ENCODE measurements around the gene GFER. TPM values are rescaled to one million over a fixed set of nuclear protein-coding genes. Genes with fewer than 3 reads are reported as not detected.

Gene GFER
- total and polyA plus RNA-seq, 4 donors, result 7.4 to 28.4 (median 15.1) TPM

GRCh38 chr16:2001035-2001434 lies 17.0 kb downstream of the GFER start:
- 95% methylated on average over 19 of the region's 19 CpGs for WGBS
- H3K27ac ChIP-seq (ENCODE audit: low read depth in 1 of 2, low read length in 2 of 2), result no peak overlapping the region
- no peaks in the 10 kb centered on the region for H3K27me3 ChIP-seq (ENCODE audit: control insufficient read depth in 4 of 4, insufficient read depth in 4 of 4, low read length in 3 of 4)
- H3K4me1 ChIP-seq (ENCODE audit: control insufficient read depth in 4 of 4, insufficient read depth in 4 of 4, low read length in 3 of 4), result peaks cover 15 to 28% (median 21%) of the 10 kb centered on the region in 4 donors
- H3K9ac ChIP-seq (ENCODE audit: low read depth in 1 of 2, low read length in 2 of 2), result no peak overlapping the region
- H3K9me3 ChIP-seq (ENCODE audit: control insufficient read depth in 4 of 4, low read length in 3 of 4), result no peaks in the 10 kb centered on the region
- no peak overlapping the region for H3K4me3 ChIP-seq (ENCODE audit: low read depth in 1 of 3, low read length in 3 of 3)
- H3K36me3 ChIP-seq (ENCODE audit: control insufficient read depth in 4 of 4, insufficient read depth in 3 of 4, low read depth in 1 of 4, low read length in 3 of 4), result peaks cover 24 to 67% (median 28%) of the 10 kb centered on the region in 4 donors
- no peak for DNase-seq (ENCODE audit: low spot score)
- no peak for TF ChIP-seq GABPA (IDR thresholded peaks at IDR 0.05 in 1 of 2, conservative IDR thresholded peaks at IDR 0.05 in 1 of 2)
- TF ChIP-seq SP1 (IDR thresholded peaks at IDR 0.05), result no peak
- TF ChIP-seq ZBTB33 (IDR thresholded peaks at IDR 0.05), result no peak
- TF ChIP-seq, protein P1, sequence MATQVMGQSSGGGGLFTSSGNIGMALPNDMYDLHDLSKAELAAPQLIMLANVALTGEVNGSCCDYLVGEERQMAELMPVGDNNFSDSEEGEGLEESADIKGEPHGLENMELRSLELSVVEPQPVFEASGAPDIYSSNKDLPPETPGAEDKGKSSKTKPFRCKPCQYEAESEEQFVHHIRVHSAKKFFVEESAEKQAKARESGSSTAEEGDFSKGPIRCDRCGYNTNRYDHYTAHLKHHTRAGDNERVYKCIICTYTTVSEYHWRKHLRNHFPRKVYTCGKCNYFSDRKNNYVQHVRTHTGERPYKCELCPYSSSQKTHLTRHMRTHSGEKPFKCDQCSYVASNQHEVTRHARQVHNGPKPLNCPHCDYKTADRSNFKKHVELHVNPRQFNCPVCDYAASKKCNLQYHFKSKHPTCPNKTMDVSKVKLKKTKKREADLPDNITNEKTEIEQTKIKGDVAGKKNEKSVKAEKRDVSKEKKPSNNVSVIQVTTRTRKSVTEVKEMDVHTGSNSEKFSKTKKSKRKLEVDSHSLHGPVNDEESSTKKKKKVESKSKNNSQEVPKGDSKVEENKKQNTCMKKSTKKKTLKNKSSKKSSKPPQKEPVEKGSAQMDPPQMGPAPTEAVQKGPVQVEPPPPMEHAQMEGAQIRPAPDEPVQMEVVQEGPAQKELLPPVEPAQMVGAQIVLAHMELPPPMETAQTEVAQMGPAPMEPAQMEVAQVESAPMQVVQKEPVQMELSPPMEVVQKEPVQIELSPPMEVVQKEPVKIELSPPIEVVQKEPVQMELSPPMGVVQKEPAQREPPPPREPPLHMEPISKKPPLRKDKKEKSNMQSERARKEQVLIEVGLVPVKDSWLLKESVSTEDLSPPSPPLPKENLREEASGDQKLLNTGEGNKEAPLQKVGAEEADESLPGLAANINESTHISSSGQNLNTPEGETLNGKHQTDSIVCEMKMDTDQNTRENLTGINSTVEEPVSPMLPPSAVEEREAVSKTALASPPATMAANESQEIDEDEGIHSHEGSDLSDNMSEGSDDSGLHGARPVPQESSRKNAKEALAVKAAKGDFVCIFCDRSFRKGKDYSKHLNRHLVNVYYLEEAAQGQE (IDR thresholded peaks at IDR 0.05), result no peak
- no peak for TF ChIP-seq NR2F2 (IDR thresholded peaks at IDR 0.05)
- TF ChIP-seq RXRA (IDR thresholded peaks at IDR 0.05), result no peak
- no peak for TF ChIP-seq FOXA1 (IDR thresholded peaks at IDR 0.05)
- no peak for TF ChIP-seq EGR1 (IDR thresholded peaks at IDR 0.05; ENCODE audit: low read depth in 2 of 2)
- no peak for TF ChIP-seq TAF1 (conservative IDR thresholded peaks at IDR 0.05)
- TF ChIP-seq HNF4A (conservative IDR thresholded peaks at IDR 0.05), result no peak
- no peak for TF ChIP-seq MAX (IDR thresholded peaks at IDR 0.05)
- no peak for TF ChIP-seq RAD21 (IDR thresholded peaks at IDR 0.05)
- no peak for TF ChIP-seq FOXA2 (IDR thresholded peaks at IDR 0.05)
- TF ChIP-seq, protein P2, sequence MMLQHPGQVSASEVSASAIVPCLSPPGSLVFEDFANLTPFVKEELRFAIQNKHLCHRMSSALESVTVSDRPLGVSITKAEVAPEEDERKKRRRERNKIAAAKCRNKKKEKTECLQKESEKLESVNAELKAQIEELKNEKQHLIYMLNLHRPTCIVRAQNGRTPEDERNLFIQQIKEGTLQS (IDR thresholded peaks at IDR 0.05), result no peak
- TF ChIP-seq HNF4G (IDR thresholded peaks at IDR 0.05), result no peak

- Histone ChIP-seq H3K9me3 (ENCODE audit: control insufficient read depth in 4 of 4, low read length in 3 of 4) (no peaks in the 10 kb centered on the region), H3K27me3 (ENCODE audit: control insufficient read depth in 4 of 4, insufficient read depth in 4 of 4, low read length in 3 of 4) (no peaks in the 10 kb centered on the region), H3K4me1 (ENCODE audit: control insufficient read depth in 4 of 4, insufficient read depth in 4 of 4, low read length in 3 of 4) (peaks cover 21 to 34% (median 25%) of the 10 kb centered on the region in 4 donors), H3K27ac (ENCODE audit: low read depth in 1 of 2, low read length in 2 of 2) (no peak overlapping the region), H3K9ac (ENCODE audit: low read depth in 1 of 2, low read length in 2 of 2) (no peak overlapping the region), H3K36me3 (ENCODE audit: control insufficient read depth in 4 of 4, insufficient read depth in 3 of 4, low read depth in 1 of 4, low read length in 3 of 4) (peaks cover 24 to 65% (median 27%) of the 10 kb centered on the region in 4 donors), H3K4me3 (ENCODE audit: low read depth in 1 of 3, low read length in 3 of 3) (no peak overlapping the region)
- 95% methylated on average over 53 of the region's 53 CpGs for WGBS
- no peak for DNase-seq (ENCODE audit: low spot score)
- TF ChIP-seq EGR1 (IDR thresholded peaks at IDR 0.05; ENCODE audit: low read depth in 2 of 2), result no peak
- TF ChIP-seq, protein P1 (IDR thresholded peaks at IDR 0.05), result no peak
- TF ChIP-seq YY1 (IDR thresholded peaks at IDR 0.05), result no peak
- no peak for TF ChIP-seq SP1 (IDR thresholded peaks at IDR 0.05)
- TF ChIP-seq GABPA (IDR thresholded peaks at IDR 0.05 in 1 of 2, conservative IDR thresholded peaks at IDR 0.05 in 1 of 2), result no peak
- TF ChIP-seq RAD21 (IDR thresholded peaks at IDR 0.05), result no peak
- TF ChIP-seq RXRA (IDR thresholded peaks at IDR 0.05), result no peak
- no peak for TF ChIP-seq NR2F2 (IDR thresholded peaks at IDR 0.05)
- no peak for TF ChIP-seq TAF1 (conservative IDR thresholded peaks at IDR 0.05)
- no peak for TF ChIP-seq ZBTB33 (IDR thresholded peaks at IDR 0.05)
- no peak for TF ChIP-seq JUND (IDR thresholded peaks at IDR 0.05)
- no peak for TF ChIP-seq HNF4A (conservative IDR thresholded peaks at IDR 0.05)
- TF ChIP-seq FOXA1 (IDR thresholded peaks at IDR 0.05), result no peak
- TF ChIP-seq, protein P2 (IDR thresholded peaks at IDR 0.05), result no peak
Observed at GRCh38 chr16:2001456-2002355, 17.7 kb downstream of the GFER start.
